GM10248 (cell line): ENCODE results near the gene SOD2.
"Not testable (repeated sequence)": the region's sequence is repeated elsewhere in the genome, so short reads cannot be mapped to it uniquely, and the experiment has no call there.

Experiments
- CTCF ChIA-PET: fragments of 300-600 bp; sonication (Branson Sonifier 250); formaldehyde crosslinking; extraction: SDS; loops from one replicate; lab custom pipeline; 2021; ENCODE audit warnings: antibody characterized with exemption; lab: Yijun Ruan, JAX
- POLR2A ChIA-PET: fragments of 350-650 bp; sonication (Branson Sonifier 250); formaldehyde crosslinking; extraction: SDS; loops from one replicate; lab custom pipeline; 2020; ENCODE audit warnings: antibody characterized with exemption; lab: Yijun Ruan, JAX
- DNase-seq: peaks from one replicate; pipeline ENCODE4 v3.0.0; 2012; ENCODE audit errors: extremely low spot score
- CTCF ChIP-seq: IDR thresholded peaks from 2 replicates; pipeline ENCODE4 v1.5.1; 2012; ENCODE audit warnings: mild to moderate bottlenecking, low read depth; ENCODE audit errors: extremely low read depth, missing control alignments, control extremely low read depth

SOD2 gene

DNA sequence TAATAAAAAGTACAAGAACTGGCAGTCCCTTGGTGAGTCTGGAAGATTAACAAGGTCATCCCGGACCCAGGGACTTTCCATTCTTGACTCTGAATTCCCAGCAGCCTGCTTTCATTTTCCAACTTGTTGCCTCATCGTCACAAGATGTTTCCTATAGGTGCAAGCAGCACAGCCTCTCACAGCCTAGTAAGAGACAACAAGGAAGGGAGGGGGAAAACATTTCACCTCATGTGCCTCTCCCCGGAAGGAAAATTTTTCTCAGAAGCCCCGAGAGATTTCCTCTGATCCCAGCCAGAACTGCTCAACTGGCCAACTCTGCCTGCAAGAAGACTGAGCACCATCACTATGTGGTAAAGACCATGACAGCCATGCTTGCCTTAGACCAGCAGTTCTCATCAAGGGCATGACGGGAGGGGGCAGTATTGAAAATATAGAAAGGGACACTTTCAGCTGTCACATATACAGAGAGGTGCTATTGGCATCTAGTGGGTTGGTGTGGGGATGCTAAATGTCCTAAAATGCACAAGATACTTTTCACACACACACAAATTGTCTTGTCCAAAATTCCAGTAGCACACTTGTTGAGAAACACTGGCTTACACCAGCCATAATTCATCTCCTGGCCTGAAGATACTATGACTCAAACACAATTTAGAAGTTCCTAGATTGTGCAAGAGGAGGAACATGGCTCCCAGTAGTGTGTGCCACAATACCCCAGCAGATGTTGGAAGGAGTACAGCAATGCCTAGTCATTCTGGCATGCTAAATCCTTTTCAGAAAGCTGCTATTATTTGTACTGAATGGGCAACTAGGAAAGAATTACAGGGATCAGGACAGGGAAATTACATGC is 23.4 kb upstream of the SOD2 start:
- CTCF ChIA-PET: interaction anchor here (0.8 kb wide), 1 partner anchor 17 kb away, joined by 3 read pairs; no protein-coding TSS in a partner anchor
- no peak for TF ChIP-seq CTCF
- no peak for DNase-seq
- POLR2A ChIA-PET: interaction anchor here (0.5 kb wide), 1 partner anchor 15 kb away, joined by 3 read pairs; no protein-coding TSS in a partner anchor

DNA sequence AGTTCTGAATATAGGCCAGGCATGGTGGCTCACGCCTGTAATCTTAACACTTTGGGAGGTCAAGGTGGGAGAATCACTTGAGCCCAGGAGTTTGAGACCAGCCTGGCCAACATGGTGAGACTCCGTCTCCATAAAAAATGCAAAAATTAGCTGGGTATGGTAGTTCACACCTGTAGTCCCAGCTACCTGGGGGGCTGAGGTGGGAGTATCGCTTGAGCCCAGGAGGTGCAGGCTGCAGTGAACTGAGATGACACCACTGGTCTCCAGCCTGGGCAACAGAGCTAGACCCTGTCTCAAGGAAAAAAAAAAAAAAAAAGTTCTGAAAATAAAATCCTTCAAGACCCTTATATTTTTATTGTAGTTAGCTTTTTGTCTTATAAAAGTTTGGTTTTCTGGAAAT is 22.6 kb upstream of the SOD2 start:
- CTCF ChIA-PET: interaction anchor here (0.6 kb wide), 1 partner anchor 13 kb away, joined by 3 read pairs; no protein-coding TSS in a partner anchor
- DNase-seq: no peak
- TF ChIP-seq CTCF: no peak
- POLR2A ChIA-PET: no interaction called here

DNA sequence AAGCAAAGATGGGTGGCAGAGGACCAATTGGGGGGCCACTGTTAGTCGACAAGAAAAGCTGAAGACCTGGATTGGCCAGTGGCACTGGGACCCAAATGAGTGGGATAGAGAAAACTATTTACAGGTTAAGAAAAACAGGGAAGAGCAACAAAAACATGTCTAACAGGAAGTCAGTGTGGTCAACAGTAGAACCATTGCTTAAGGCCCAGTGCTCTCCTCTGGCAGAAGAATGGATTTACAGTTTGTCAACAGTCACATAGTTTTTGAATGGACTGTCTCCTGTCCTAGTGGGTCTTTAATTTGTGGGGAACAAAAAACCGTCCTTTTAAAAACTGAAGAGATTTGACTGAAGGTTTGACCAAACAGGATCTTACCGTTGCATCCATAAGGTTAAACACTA is 22.1 kb upstream of the SOD2 start:
- TF ChIP-seq CTCF: no peak
- ChIA-PET CTCF (interaction anchor here (0.6 kb wide), 1 partner anchor 12 kb away, joined by 3 read pairs; no protein-coding TSS in a partner anchor), POLR2A (no interaction called here)
- no peak for DNase-seq

DNA sequence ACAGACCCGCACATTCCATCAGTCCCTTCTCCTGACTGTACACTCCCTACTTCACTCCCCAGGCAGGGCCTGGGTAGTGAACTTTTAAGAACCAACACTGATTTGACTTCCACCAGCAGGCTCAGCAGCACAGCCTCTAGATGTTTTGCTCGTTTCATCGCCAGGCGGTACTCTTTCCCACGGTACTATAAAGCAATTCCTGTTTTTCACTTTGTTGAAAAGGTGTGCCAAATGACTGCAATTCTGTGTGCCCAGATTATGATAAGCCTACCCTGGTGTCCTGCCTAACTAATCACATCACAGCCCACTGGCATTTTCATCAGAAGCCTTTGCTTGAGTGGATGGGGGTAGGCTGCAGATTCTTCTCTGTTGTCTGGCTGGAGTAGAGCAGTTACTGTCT is 21.4 kb upstream of the SOD2 start:
- no peak for TF ChIP-seq CTCF
- POLR2A ChIA-PET: no interaction called here
- CTCF ChIA-PET: interaction anchor here (0.6 to 2.1 kb wide), 4 partner anchors 12 to 23 kb away, joined by 3 to 6 read pairs (median 3); no protein-coding TSS in a partner anchor
- no peak for DNase-seq

DNA sequence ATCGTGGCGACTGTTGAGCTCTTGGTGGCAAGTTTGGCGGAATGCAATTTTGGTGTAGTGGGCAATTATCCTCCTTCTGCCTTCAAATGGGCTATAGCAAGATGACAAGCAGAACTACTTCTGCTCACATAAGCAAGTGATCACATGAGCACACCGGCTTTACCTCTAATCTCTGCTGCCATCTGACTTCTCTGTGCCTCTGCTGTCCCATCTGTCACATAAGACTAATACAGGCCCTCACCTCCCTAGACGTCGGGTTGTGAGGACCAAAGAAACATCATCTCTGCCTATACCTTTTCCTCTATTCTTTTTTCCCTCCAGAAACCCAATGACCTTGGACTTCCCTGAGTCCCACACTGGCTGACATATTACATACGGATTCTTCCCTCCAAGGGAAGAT is 20.9 kb upstream of the SOD2 start:
- ChIA-PET POLR2A (no interaction called here), CTCF (interaction anchor here (0.6 to 2.1 kb wide), 4 partner anchors 11 to 22 kb away, joined by 3 to 6 read pairs (median 3); no protein-coding TSS in a partner anchor)
- no peak for DNase-seq
- TF ChIP-seq CTCF: no peak

GRCh38 chr6:159712389-159712788 is 19.3 kb upstream of the SOD2 start:
- POLR2A ChIA-PET, DNase-seq: not testable (repeated sequence)
- CTCF ChIA-PET: interaction anchor here (1.4 to 2.1 kb wide), 2 partner anchors 10 to 21 kb away, joined by 3 to 6 read pairs; no protein-coding TSS in a partner anchor

- CTCF ChIA-PET: interaction anchor here (0.9 to 1.3 kb wide), 3 partner anchors 9 to 16 kb away, joined by 3 read pairs; no protein-coding TSS in a partner anchor
- DNase-seq, POLR2A ChIA-PET: not testable (repeated sequence)
Observed at GRCh38 chr6:159710603-159711002, 17.6 kb upstream of the SOD2 start.
